ENCODE measurements around the gene KRT1.
"Not testable (repeated sequence)": the region's sequence is repeated elsewhere in the genome, so short reads cannot be mapped to it uniquely, and the experiment has no call there.

The KRT1 gene

DNA sequence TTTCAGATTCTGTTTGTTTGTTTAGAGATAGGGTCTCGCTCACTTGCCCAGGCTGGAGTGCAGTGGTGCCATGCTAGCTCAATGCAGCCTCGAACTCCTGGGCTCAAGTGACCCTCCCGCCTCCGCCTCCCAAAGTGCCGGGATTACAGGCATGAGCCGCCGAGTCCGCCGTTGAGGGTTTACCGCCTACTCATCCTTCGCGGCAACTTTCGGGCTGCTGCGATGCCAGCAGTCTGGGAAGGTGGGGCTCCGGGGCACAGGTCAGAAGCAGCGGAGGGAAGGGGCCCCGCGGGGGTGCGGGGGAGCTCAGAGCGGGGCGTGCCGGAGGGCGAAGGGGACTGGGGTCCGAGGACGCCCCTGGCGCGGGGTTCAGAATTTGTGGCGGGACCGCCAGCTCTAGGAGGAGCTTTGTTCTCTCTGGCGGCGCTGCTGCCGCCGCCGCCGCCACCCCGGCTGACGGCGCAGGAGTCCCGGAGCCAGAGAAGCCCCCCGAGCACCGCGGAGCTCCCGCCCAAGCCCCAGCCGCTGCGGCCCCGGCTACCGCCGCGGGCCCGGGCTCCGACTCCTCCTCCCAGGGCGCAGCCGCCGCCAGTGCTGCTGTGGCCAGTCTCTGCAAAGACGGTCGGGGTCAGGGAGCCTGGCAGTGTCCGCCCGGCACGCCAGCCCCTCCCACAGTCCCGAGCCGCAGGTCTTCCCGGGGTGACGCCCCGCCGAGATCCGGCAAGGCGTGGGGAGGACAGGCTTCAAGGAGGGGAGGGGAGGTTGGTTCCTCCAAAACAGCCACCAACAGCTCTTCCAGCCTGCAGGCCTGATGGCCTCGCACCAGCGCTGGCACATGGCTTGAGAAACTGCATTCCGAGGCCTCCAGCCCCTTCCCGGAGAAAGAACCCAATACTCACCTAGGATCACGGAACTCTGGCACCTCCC, 34.0 kb upstream of the KRT1 start:
- H3K4me3 ChIP-seq (replicated peaks; ENCODE audit: insufficient read depth, low read length): no peak overlapping the region
- H3K27me3 ChIP-seq (ENCODE audit: insufficient read depth, poor library complexity, severe bottlenecking): peaks cover 29% of the 10 kb centered on the region
- no peak overlapping the region for H3K27ac ChIP-seq (replicated peaks)
- DNase-seq (ENCODE audit: low read depth in 1 of 2, low spot score in 1 of 2): no peak
- TF ChIP-seq, protein P1, sequence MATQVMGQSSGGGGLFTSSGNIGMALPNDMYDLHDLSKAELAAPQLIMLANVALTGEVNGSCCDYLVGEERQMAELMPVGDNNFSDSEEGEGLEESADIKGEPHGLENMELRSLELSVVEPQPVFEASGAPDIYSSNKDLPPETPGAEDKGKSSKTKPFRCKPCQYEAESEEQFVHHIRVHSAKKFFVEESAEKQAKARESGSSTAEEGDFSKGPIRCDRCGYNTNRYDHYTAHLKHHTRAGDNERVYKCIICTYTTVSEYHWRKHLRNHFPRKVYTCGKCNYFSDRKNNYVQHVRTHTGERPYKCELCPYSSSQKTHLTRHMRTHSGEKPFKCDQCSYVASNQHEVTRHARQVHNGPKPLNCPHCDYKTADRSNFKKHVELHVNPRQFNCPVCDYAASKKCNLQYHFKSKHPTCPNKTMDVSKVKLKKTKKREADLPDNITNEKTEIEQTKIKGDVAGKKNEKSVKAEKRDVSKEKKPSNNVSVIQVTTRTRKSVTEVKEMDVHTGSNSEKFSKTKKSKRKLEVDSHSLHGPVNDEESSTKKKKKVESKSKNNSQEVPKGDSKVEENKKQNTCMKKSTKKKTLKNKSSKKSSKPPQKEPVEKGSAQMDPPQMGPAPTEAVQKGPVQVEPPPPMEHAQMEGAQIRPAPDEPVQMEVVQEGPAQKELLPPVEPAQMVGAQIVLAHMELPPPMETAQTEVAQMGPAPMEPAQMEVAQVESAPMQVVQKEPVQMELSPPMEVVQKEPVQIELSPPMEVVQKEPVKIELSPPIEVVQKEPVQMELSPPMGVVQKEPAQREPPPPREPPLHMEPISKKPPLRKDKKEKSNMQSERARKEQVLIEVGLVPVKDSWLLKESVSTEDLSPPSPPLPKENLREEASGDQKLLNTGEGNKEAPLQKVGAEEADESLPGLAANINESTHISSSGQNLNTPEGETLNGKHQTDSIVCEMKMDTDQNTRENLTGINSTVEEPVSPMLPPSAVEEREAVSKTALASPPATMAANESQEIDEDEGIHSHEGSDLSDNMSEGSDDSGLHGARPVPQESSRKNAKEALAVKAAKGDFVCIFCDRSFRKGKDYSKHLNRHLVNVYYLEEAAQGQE (IDR thresholded peaks at IDR 0.05; ENCODE audit: insufficient replicate concordance, low read depth): no peak
- TF ChIP-seq, protein P2, sequence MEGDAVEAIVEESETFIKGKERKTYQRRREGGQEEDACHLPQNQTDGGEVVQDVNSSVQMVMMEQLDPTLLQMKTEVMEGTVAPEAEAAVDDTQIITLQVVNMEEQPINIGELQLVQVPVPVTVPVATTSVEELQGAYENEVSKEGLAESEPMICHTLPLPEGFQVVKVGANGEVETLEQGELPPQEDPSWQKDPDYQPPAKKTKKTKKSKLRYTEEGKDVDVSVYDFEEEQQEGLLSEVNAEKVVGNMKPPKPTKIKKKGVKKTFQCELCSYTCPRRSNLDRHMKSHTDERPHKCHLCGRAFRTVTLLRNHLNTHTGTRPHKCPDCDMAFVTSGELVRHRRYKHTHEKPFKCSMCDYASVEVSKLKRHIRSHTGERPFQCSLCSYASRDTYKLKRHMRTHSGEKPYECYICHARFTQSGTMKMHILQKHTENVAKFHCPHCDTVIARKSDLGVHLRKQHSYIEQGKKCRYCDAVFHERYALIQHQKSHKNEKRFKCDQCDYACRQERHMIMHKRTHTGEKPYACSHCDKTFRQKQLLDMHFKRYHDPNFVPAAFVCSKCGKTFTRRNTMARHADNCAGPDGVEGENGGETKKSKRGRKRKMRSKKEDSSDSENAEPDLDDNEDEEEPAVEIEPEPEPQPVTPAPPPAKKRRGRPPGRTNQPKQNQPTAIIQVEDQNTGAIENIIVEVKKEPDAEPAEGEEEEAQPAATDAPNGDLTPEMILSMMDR (IDR thresholded peaks at IDR 0.05; ENCODE audit: insufficient read depth, low read length): no peak
- TF ChIP-seq POLR2AphosphoS5 (IDR thresholded peaks at IDR 0.05; ENCODE audit: low read depth): no peak

DNA sequence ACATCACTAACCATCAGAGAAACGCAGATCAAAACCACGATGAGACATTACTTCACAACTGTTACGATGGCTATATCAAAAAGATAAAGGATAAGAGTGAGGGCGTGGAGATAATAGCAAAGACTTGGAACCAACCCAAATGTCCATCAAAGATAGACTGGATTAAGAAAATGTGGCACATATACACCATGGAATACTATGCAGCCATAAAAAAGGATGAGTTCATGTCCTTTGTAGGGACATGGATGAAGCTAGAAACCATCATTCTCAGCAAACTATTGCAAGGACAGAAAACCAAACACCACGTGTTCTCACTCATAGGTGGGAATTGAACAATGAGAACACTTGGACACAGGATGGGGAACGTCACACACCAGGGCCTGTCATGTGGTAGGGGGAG, 31.9 kb upstream of the KRT1 start:
- H3K27ac ChIP-seq (replicated peaks); DNase-seq (ENCODE audit: low read depth in 1 of 2, low spot score in 1 of 2); H3K4me3 ChIP-seq (replicated peaks; ENCODE audit: insufficient read depth, low read length): not testable (repeated sequence)
- peaks cover 29% of the 10 kb centered on the region for H3K27me3 ChIP-seq (ENCODE audit: insufficient read depth, poor library complexity, severe bottlenecking)

DNA sequence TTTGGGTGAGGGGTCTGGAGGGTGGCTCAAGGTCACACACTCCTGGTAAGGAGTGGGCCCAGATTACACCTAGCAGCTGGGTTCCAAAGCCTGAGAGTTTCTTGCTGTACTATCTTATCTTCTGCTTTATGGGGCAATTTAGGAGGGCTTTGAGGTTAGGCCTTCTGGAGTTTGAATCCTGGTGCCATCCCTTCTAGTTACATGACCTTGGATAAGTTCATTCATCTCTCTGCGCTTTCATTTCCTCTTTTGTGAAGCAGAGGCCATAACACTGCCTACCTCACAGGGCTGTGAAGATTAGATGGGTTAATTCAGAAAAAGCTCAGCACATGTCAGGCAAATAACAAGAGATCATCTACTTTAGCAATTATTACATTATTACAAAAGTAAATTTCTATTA, 30.5 kb upstream of the KRT1 start:
- Histone ChIP-seq H3K27me3 (ENCODE audit: insufficient read depth, poor library complexity, severe bottlenecking) (peaks cover 25% of the 10 kb centered on the region), H3K27ac (replicated peaks) (no peak overlapping the region), H3K4me3 (replicated peaks; ENCODE audit: insufficient read depth, low read length) (no peak overlapping the region)
- TF ChIP-seq GABPA (IDR thresholded peaks at IDR 0.05; ENCODE audit: low read depth): no peak
- peak; percentile 72; the same call in 1 of the 2 replicates for TF ChIP-seq SPI1 (IDR thresholded peaks at IDR 0.05; ENCODE audit: borderline replicate concordance, low read depth)
- DNase-seq (ENCODE audit: low read depth in 1 of 2, low spot score in 1 of 2): no peak

DNA sequence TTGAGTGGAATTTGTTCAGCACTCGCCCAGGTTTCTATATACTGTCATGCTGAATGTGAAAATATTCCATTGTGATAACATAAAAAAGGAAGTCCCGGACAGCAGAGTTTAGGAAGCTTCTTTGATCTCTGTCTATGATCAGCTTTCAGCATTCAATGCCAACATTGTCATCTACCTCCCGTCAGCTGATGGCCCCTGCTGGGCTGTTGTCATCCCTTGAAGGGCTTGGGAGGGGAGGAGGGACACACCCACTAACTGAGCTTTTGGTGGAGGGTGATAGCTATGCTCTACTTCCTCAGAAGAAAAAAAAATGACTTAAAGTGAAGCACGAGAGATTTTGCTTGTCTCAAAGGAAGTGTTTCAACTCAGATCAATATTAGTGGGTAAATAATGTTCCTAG, 27.8 kb upstream of the KRT1 start:
- TF ChIP-seq GABPA (IDR thresholded peaks at IDR 0.05; ENCODE audit: low read depth): no peak
- TF ChIP-seq SPI1 (IDR thresholded peaks at IDR 0.05; ENCODE audit: borderline replicate concordance, low read depth): no peak
- TF ChIP-seq POLR2AphosphoS5 (IDR thresholded peaks at IDR 0.05; ENCODE audit: low read depth): no peak
- TF ChIP-seq, protein P1 (IDR thresholded peaks at IDR 0.05; ENCODE audit: insufficient replicate concordance, low read depth): no peak
- TF ChIP-seq, protein P2 (IDR thresholded peaks at IDR 0.05; ENCODE audit: insufficient read depth, low read length): no peak

DNA sequence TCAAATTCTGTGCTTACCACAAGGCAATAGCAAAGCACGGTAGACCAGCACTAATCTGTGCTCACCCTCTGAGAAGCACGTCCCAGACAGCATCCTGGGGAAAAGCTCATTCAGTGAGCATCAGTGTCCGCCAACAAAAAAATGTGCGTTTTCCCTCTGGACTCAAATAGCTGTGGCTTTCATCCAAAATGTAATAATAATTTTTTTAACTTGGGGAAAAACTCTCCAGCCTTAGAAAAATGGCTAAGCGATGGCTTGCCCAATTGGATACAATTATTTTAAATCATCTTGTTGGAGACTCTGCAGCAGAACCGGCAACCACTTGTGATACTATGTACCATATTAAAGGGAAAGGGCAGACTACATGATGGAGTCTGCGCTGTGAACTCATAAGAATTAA, 24.3 kb upstream of the KRT1 start:
- TF ChIP-seq POLR2AphosphoS5 (IDR thresholded peaks at IDR 0.05; ENCODE audit: low read depth) (no peak), SPI1 (IDR thresholded peaks at IDR 0.05; ENCODE audit: borderline replicate concordance, low read depth) (no peak), GABPA (IDR thresholded peaks at IDR 0.05; ENCODE audit: low read depth) (no peak)
- TF ChIP-seq, protein P1 (IDR thresholded peaks at IDR 0.05; ENCODE audit: insufficient replicate concordance, low read depth): no peak
- TF ChIP-seq, protein P2 (IDR thresholded peaks at IDR 0.05; ENCODE audit: insufficient read depth, low read length): no peak
- H3K27ac ChIP-seq (replicated peaks): no peak overlapping the region
- no peaks in the 10 kb centered on the region for H3K27me3 ChIP-seq (ENCODE audit: insufficient read depth, poor library complexity, severe bottlenecking)
- DNase-seq (ENCODE audit: low read depth in 1 of 2, low spot score in 1 of 2): no peak
- H3K4me3 ChIP-seq (replicated peaks; ENCODE audit: insufficient read depth, low read length): no peak overlapping the region

More for the DNA sequence above, 27.8 kb upstream of the KRT1 start:
- no peak overlapping the region for H3K4me3 ChIP-seq (replicated peaks; ENCODE audit: insufficient read depth, low read length)
- no peak overlapping the region for H3K27ac ChIP-seq (replicated peaks)
- H3K27me3 ChIP-seq (ENCODE audit: insufficient read depth, poor library complexity, severe bottlenecking): peaks cover 4% of the 10 kb centered on the region
- DNase-seq (ENCODE audit: low read depth in 1 of 2, low spot score in 1 of 2): no peak

All from HL-60 (cell line).